NT2/D1 (cell line): ENCODE measurements around the gene RRM2.

ENCODE experiments used
- DNase-seq: peaks from one replicate; pipeline ENCODE4 v3.0.0-alpha.2; 2011; ENCODE audit warnings: low read depth, low spot score
- H3K27me3 ChIP-seq: 2 replicates; pipeline ENCODE4 v1.6.0; 2011; ENCODE audit warnings: mild to moderate bottlenecking; ENCODE audit not compliant: insufficient read length, insufficient read depth
- H3K36me3 ChIP-seq: 2 replicates; pipeline ENCODE4 v1.6.1; 2011; ENCODE audit warnings: mild to moderate bottlenecking, low read length, mixed read lengths; ENCODE audit not compliant: insufficient read depth, insufficient read length
- H3K4me1 ChIP-seq: 2 replicates; pipeline ENCODE4 v1.5.1; 2011; ENCODE audit not compliant: insufficient read depth, insufficient read length
- H3K4me3 ChIP-seq: 2 replicates; pipeline ENCODE4 v1.5.1; 2011; ENCODE audit warnings: low read depth; ENCODE audit not compliant: insufficient read length
- H3K9ac ChIP-seq: 2 replicates; pipeline ENCODE4 v1.6.0; 2011; ENCODE audit warnings: low read depth; ENCODE audit not compliant: insufficient read length
- H3K9me3 ChIP-seq: 2 replicates; pipeline ENCODE4 v1.5.1; 2011; ENCODE audit warnings: mild to moderate bottlenecking, low read length; ENCODE audit not compliant: insufficient read depth
- SUZ12 ChIP-seq: IDR thresholded peaks from 2 replicates; pipeline ENCODE4 v1.6.1; 2011; ENCODE audit not compliant: insufficient read length, insufficient read depth; ENCODE audit errors: extremely low read depth
- YY1 ChIP-seq: IDR thresholded peaks from 2 replicates; pipeline ENCODE4 v1.6.1; 2011; ENCODE audit not compliant: insufficient read length, insufficient read depth
- ZNF274 ChIP-seq: IDR thresholded peaks from 2 replicates; pipeline ENCODE4 v1.6.1; 2011; ENCODE audit warnings: mild to moderate bottlenecking, low read depth, low read length

The RRM2 gene

GRCh38 chr2:10125842-10126631 is 3.5 kb downstream of the RRM2 start:
- Histone ChIP-seq H3K4me3 (no peak overlapping the region), H3K9ac (no peak overlapping the region)

DNA sequence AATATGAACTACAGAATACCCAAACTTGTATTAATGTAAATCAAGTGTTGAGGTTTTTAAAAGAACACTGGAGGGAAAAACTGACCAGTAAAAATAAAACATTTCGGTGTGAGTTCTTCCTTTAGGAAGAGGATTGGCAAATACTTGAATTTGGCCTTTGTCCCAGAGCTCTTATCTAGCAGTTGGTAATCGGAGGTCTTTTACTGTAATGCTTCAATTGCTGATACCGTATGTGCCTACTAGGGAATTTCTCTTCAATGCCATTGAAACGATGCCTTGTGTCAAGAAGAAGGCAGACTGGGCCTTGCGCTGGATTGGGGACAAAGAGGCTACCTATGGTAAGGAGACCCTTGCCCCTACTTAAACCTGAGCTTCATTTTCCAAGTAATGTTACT is 4.1 kb downstream of the RRM2 start:
- no peaks in the 10 kb centered on the region for H3K27me3 ChIP-seq
- H3K9ac ChIP-seq, result no peak overlapping the region
- no peaks in the 10 kb centered on the region for H3K4me1 ChIP-seq
- no peak overlapping the region for H3K4me3 ChIP-seq
- DNase-seq, result no peak
- TF ChIP-seq YY1, result no peak
- no peak for TF ChIP-seq ZNF274
- TF ChIP-seq SUZ12, result no peak
- no peaks in the 10 kb centered on the region for H3K9me3 ChIP-seq
- peaks cover 82% of the 10 kb centered on the region for H3K36me3 ChIP-seq

More at GRCh38 chr2:10125842-10126631, 3.5 kb downstream of the RRM2 start:
- no peaks in the 10 kb centered on the region for H3K27me3 ChIP-seq
- H3K9me3 ChIP-seq, result no peaks in the 10 kb centered on the region
- TF ChIP-seq ZNF274 (no peak), YY1 (no peak), SUZ12 (no peak)
- peaks cover 77% of the 10 kb centered on the region for H3K36me3 ChIP-seq
- DNase-seq, result no peak
- H3K4me1 ChIP-seq, result no peaks in the 10 kb centered on the region

GRCh38 chr2:10128420-10128819 is 5.9 kb downstream of the RRM2 start:
- no peak for TF ChIP-seq SUZ12
- TF ChIP-seq YY1, result no peak
- TF ChIP-seq ZNF274, result no peak
- Histone ChIP-seq H3K27me3 (no peaks in the 10 kb centered on the region), H3K4me1 (peaks cover 3% of the 10 kb centered on the region), H3K4me3 (no peak overlapping the region), H3K36me3 (peaks cover 93% of the 10 kb centered on the region), H3K9me3 (no peaks in the 10 kb centered on the region), H3K9ac (no peak overlapping the region)
- DNase-seq, result no peak

DNA sequence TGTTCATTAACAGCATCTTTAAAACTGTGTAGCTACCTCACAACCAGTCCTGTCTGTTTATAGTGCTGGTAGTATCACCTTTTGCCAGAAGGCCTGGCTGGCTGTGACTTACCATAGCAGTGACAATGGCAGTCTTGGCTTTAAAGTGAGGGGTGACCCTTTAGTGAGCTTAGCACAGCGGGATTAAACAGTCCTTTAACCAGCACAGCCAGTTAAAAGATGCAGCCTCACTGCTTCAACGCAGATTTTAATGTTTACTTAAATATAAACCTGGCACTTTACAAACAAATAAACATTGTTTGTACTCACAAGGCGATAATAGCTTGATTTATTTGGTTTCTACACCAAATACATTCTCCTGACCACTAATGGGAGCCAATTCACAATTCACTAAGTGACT is 7.0 kb downstream of the RRM2 start:
- no peak for TF ChIP-seq YY1
- TF ChIP-seq SUZ12, result no peak
- no peak for TF ChIP-seq ZNF274
- H3K4me3 ChIP-seq, result no peak overlapping the region
- no peaks in the 10 kb centered on the region for H3K9me3 ChIP-seq
- no peak overlapping the region for H3K9ac ChIP-seq
- DNase-seq, result no peak
- no peaks in the 10 kb centered on the region for H3K27me3 ChIP-seq
- H3K4me1 ChIP-seq, result peaks cover 3% of the 10 kb centered on the region
- H3K36me3 ChIP-seq, result peaks cover 85% of the 10 kb centered on the region

DNA sequence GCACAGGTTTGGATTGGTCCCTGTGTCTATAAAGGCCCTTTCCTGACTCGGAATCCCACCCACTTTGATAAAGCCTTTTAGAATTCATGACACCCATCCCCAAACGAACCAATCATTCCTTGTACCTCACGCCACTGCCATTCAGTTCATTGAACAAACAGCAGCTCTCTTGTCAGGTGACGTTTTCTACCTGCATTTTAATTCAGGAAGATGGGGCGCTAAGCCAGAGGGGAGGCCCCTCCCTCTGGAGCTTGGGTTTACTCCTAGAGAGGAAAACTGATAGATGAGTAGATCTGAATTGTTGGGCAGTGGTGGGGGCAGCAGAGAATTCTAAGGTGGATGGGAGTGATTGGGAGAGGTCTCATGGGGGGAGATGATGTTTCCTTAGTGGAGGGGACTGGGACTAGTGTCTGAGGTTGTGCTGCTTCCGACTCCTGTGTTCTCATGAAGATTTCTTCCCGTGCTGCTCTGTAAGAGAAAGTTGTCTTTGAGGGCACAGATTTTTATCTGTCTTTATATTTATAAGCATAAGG is 9.6 kb downstream of the RRM2 start:
- no peaks in the 10 kb centered on the region for H3K27me3 ChIP-seq
- no peaks in the 10 kb centered on the region for H3K9me3 ChIP-seq
- H3K4me3 ChIP-seq, result no peak overlapping the region
- H3K9ac ChIP-seq, result no peak overlapping the region
- H3K36me3 ChIP-seq, result peaks cover 64% of the 10 kb centered on the region
- H3K4me1 ChIP-seq, result peaks cover 3% of the 10 kb centered on the region
- no peak for DNase-seq
- TF ChIP-seq ZNF274, result no peak
- TF ChIP-seq YY1, result no peak
- TF ChIP-seq SUZ12, result no peak

DNA sequence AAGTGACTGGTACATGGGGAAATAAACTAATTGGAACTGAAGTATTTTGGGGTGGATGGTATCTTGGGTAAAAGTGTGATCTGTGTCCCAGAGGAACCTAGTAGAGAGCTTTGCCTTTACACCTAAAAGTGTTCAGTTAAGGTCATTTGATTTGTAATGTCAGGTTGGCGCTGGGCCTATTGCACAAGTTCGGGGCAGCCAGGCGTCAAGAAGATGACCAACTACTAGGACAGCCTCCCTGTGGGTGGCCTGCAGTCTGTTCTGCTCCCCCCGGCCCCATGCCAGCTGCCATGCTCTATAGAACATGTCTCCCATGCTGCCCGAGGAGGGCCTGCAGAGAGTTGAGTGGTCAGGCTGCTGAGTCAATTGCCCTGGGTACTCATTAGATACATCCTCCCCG is 10.1 kb downstream of the RRM2 start:
- Histone ChIP-seq H3K27me3 (no peaks in the 10 kb centered on the region), H3K9ac (no peak overlapping the region), H3K4me3 (no peak overlapping the region), H3K4me1 (peaks cover 3% of the 10 kb centered on the region), H3K36me3 (peaks cover 61% of the 10 kb centered on the region), H3K9me3 (no peaks in the 10 kb centered on the region)
- no peak for DNase-seq
- TF ChIP-seq ZNF274 (no peak), SUZ12 (no peak), YY1 (no peak)

- Histone ChIP-seq H3K9ac (no peak overlapping the region), H3K27me3 (no peaks in the 10 kb centered on the region), H3K4me3 (no peak overlapping the region), H3K4me1 (peaks cover 3% of the 10 kb centered on the region), H3K9me3 (no peaks in the 10 kb centered on the region), H3K36me3 (peaks cover 56% of the 10 kb centered on the region)
- no peak for DNase-seq
- TF ChIP-seq SUZ12 (no peak), ZNF274 (no peak), YY1 (no peak)
Measured at GRCh38 chr2:10132996-10133647, 10.6 kb downstream of the RRM2 start.
